Aortic smooth muscle cell (primary cell): ENCODE data around the gene MRPL38. TPM values are rescaled to one million over a fixed set of nuclear protein-coding genes. Genes with fewer than 3 reads are reported as not detected.

Experiments
- total RNA-seq: library from RNA; depleted of rRNA; stranded (reverse); fragments of >200 nt; gene quantifications from 2 replicates; pipeline ENCODE4 v1.2.3, GENCODE V29; 2014

MRPL38 gene
- total RNA-seq = 20.4 and 24.0 TPM in 2 replicates

GRCh38 chr17:75904749-75905521, at the start of gene MRPL38:
Gene MRPL38 (minus strand): TSS chr17:75904884. CDS start chr17:75904875, 9 bp downstream.

GRCh38 chr17:75940727-75941441, 36.2 kb upstream of the MRPL38 start, which contains the start of gene FBF1:
Gene FBF1 (minus strand): TSS chr17:75941042. CDS start chr17:75938149, 2,893 bp downstream.

GRCh38 chr17:75896415-75897159, 8.1 kb downstream of the MRPL38 start, which contains the start of gene TRIM65:
Gene TRIM65 (minus strand): TSS chr17:75896951. CDS start chr17:75896937, 14 bp downstream.

GRCh38 chr17:75878174-75878998, 26.3 kb downstream of the MRPL38 start, which contains the start of gene TRIM47:
Gene TRIM47 (minus strand): TSS chr17:75878581. CDS start chr17:75878548, 33 bp downstream.

GRCh38 chr17:75855310-75856061, 49.2 kb downstream of the MRPL38 start, which contains the start of gene WBP2:
Gene WBP2 (minus strand): TSS chr17:75855335. CDS start chr17:75855297, 38 bp downstream.

Other genes starting within 250 kb of the MRPL38 start
- gene RECQL5, start 237.7 kb downstream of the MRPL38 start, total RNA-seq = 14.3 and 15.6 TPM in 2 replicates
- 51.7 and 62.6 TPM in 2 replicates for gene SAP30BP, start 237.5 kb downstream of the MRPL38 start, total RNA-seq
- gene ITGB4, start 183.4 kb downstream of the MRPL38 start, total RNA-seq = 0.37 and 0.40 TPM in 2 replicates
- 44.9 and 46.5 TPM in 2 replicates for gene GALK1, start 139.7 kb downstream of the MRPL38 start, total RNA-seq
- 12.7 and 19.5 TPM in 2 replicates for gene UNK, start 120.1 kb downstream of the MRPL38 start, total RNA-seq
- 1.5 TPM in 2 replicates for gene UNC13D, start 60.5 kb downstream of the MRPL38 start, total RNA-seq
- gene WBP2, start 49.5 kb downstream of the MRPL38 start, total RNA-seq = 33.2 and 41.2 TPM in 2 replicates
- 10.0 and 21.8 TPM in 2 replicates for gene TRIM47, start 26.3 kb downstream of the MRPL38 start, total RNA-seq
- gene TRIM65, start 7.9 kb downstream of the MRPL38 start, total RNA-seq = 8.5 and 10.8 TPM in 2 replicates
- gene FBF1, start 36.2 kb upstream of the MRPL38 start, total RNA-seq = 10.8 and 13.3 TPM in 2 replicates
- 63.0 and 69.9 TPM in 2 replicates for gene ACOX1, start 74.3 kb upstream of the MRPL38 start, total RNA-seq
- 17.3 and 18.3 TPM in 2 replicates for gene TEN1, start 74.4 kb upstream of the MRPL38 start, total RNA-seq
- gene CDK3, start 96.0 kb upstream of the MRPL38 start, total RNA-seq = 0.92 and 0.99 TPM in 2 replicates
- not detected in 2 replicates for gene EVPL, start 122.4 kb upstream of the MRPL38 start, total RNA-seq
- 29.2 and 38.6 TPM in 2 replicates for gene SRP68, start 167.6 kb upstream of the MRPL38 start, total RNA-seq
- not detected in 2 replicates for gene GALR2, start 169.9 kb upstream of the MRPL38 start, total RNA-seq
- not detected in 2 replicates for gene ZACN, start 174.3 kb upstream of the MRPL38 start, total RNA-seq
- 98.9 and 104 TPM in 2 replicates for gene EXOC7, start 198.9 kb upstream of the MRPL38 start, total RNA-seq
- not detected in 2 replicates for gene FOXJ1, start 236.4 kb upstream of the MRPL38 start, total RNA-seq